AG04450 (cell line): ENCODE measurements around the gene MORC4. TPM values are rescaled to one million over a fixed set of nuclear protein-coding genes. Genes with fewer than 3 reads are reported as not detected.

Experiments
- CTCF ChIA-PET: fragments of 300-600, 350-600 bp; formaldehyde crosslinking; extraction: SDS; loops from one replicate; lab custom pipeline; 2022; ENCODE audit warnings: antibody characterized with exemption, inconsistent platforms; lab: Charles Lee
- POLR2A ChIA-PET: fragments of 350-600 bp; formaldehyde crosslinking; extraction: SDS; loops from one replicate; lab custom pipeline; 2021; ENCODE audit warnings: antibody characterized with exemption, inconsistent platforms; lab: Yijun Ruan, JAX
- DNase-seq: peaks from one replicate; pipeline ENCODE4 v3.0.0-alpha.2; 2011; ENCODE audit warnings: low read depth, low spot score
- H3K27ac ChIP-seq: one replicate; pipeline ENCODE4 v1.5.1; 2012; ENCODE audit warnings: low read depth, low read length, control low read depth
- H3K27me3 ChIP-seq: one replicate; pipeline ENCODE4 v1.6.0; 2012; ENCODE audit warnings: low read length; ENCODE audit not compliant: control insufficient read depth, insufficient read depth
- H3K4me3 ChIP-seq: 2 replicates; pipeline ENCODE4 v1.5.1; 2011; ENCODE audit warnings: mild to moderate bottlenecking, low read depth, low read length, control low read depth
- H3K9me3 ChIP-seq: 2 replicates; pipeline ENCODE4 v1.5.1; 2012; ENCODE audit warnings: low read length; ENCODE audit not compliant: control insufficient read depth, insufficient read depth
- polyA minus RNA-seq: library from RNA; depleted of rRNA, polyadenylated mRNA; stranded (reverse); fragments of >200 nt; gene quantifications from 2 replicates; pipeline ENCODE4 v1.2.3, GENCODE V29; 2011; rRNA and poly(A)+ RNA removed
- polyA plus RNA-seq: library from polyadenylated mRNA; depleted of rRNA; stranded (reverse); fragments of >200 nt; gene quantifications from 2 replicates; pipeline ENCODE4 v1.2.3, GENCODE V29; 2011; rRNA removed
- TF ChIP-seq, protein P1 (sequence below): IDR thresholded peaks from 2 replicates; pipeline ENCODE4 v1.5.1; 2011; ENCODE audit warnings: low read depth, low read length, control low read depth, inconsistent platforms

Gene MORC4
- polyA plus RNA-seq (30.3 and 36.0 TPM in 2 replicates), polyA minus RNA-seq (19.5 and 28.0 TPM in 2 replicates)

DNA sequence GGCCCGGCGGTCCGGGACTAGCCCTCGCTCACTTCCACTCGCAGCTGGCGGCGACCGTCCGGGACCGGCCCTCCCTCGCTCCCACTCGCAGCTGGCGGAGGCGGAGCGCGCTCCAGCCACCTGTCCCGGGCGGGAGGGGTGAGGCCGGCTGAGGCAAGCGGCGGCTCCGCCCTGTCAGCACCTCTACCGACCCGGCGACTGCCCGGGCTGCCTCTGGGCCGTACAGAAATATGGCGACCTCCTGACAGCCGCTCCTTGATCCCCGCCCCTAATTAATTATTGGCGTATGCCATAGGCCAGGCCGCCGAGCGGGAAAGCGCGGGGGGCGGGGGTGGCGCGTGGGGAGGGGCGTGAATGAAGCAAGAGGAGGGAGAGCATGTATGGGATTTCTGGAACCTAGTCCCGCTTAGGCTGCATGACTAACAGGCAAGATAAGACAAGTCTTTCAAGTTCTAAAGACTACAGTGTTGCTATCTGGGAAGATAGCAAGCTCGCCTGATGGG, at the start of gene MORC4:
MORC4 (minus strand) TSS at position 200 of the 503 bp plus-strand sequence. CDS start 243 bp downstream, outside the sequence.
- H3K9me3 ChIP-seq, result no peaks in the 10 kb centered on the region
- POLR2A ChIA-PET, result no interaction called here
- CTCF ChIA-PET, result interaction anchor here (0.6 to 1.0 kb wide), 3 partner anchors 37 to 587 kb away, joined by 3 to 4 read pairs (median 4); no protein-coding TSS in a partner anchor
- DNase-seq, result peak; percentile 27
- TF ChIP-seq, protein P1, sequence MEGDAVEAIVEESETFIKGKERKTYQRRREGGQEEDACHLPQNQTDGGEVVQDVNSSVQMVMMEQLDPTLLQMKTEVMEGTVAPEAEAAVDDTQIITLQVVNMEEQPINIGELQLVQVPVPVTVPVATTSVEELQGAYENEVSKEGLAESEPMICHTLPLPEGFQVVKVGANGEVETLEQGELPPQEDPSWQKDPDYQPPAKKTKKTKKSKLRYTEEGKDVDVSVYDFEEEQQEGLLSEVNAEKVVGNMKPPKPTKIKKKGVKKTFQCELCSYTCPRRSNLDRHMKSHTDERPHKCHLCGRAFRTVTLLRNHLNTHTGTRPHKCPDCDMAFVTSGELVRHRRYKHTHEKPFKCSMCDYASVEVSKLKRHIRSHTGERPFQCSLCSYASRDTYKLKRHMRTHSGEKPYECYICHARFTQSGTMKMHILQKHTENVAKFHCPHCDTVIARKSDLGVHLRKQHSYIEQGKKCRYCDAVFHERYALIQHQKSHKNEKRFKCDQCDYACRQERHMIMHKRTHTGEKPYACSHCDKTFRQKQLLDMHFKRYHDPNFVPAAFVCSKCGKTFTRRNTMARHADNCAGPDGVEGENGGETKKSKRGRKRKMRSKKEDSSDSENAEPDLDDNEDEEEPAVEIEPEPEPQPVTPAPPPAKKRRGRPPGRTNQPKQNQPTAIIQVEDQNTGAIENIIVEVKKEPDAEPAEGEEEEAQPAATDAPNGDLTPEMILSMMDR, result no peak
- H3K27me3 ChIP-seq, result peaks cover 6% of the 10 kb centered on the region
- H3K4me3 ChIP-seq, result peak within 1 kb of the TSS; percentile 67
- peak within 1 kb of the TSS; percentile 52 for H3K27ac ChIP-seq

DNA sequence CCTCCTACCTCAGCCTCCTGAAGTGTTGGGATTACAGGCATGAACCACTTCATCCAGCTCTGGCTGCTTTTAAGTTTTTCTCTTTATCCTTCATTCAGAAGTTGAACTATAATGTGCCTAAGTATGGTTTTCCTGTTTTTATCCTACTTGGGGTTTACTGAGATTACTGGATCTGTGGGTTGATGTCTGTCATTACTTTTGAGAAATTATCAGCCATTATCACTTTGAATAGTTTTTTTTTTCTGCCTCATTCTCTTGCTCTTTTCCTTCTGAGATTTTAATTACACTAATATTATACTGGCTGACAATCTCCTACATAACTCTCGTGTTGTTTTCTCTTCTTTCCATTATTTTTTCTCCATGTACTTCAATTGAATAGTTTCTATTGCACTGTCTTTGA, 47.6 kb upstream of the MORC4 start:
- ChIA-PET CTCF (no interaction called here), POLR2A (no interaction called here)
- no peaks in the 10 kb centered on the region for H3K27me3 ChIP-seq
- TF ChIP-seq, protein P1, result no peak
- no peak for DNase-seq
- no peak overlapping the region for H3K27ac ChIP-seq
- H3K9me3 ChIP-seq, result no peaks in the 10 kb centered on the region
- H3K4me3 ChIP-seq, result no peak overlapping the region

GRCh38 chrX:107029752-107030151, 29.7 kb upstream of the MORC4 start:
- H3K9me3 ChIP-seq, result no peaks in the 10 kb centered on the region
- H3K27me3 ChIP-seq, result no peaks in the 10 kb centered on the region
- ChIA-PET CTCF (no interaction called here), POLR2A (no interaction called here)
- TF ChIP-seq, protein P1, result no peak
- DNase-seq, result no peak
- no peak overlapping the region for H3K4me3 ChIP-seq
- no peak overlapping the region for H3K27ac ChIP-seq

DNA sequence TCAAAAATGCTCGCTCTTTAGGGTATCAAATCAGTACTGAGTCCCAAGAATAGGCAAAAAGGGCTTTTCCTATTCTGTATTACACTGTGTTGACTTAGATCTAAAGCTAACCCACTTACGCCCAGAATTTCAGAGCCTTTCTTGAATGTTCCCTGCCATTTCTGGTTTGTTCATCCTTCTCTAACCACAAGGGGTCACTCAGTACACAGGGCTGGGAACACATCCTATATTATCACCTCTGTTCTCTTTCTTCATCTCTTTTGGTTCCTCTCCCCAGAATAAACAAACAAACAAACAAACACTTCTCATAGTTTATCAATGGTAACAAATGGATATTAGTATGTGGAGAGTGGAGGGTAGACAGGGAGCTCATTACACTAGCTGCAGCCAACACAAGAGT, 25.5 kb upstream of the MORC4 start:
- CTCF ChIA-PET, result interaction anchor here (0.6 to 2.5 kb wide), 6 partner anchors 10 to 749 kb away, joined by 3 to 7 read pairs (median 3); no protein-coding TSS in a partner anchor

DNA sequence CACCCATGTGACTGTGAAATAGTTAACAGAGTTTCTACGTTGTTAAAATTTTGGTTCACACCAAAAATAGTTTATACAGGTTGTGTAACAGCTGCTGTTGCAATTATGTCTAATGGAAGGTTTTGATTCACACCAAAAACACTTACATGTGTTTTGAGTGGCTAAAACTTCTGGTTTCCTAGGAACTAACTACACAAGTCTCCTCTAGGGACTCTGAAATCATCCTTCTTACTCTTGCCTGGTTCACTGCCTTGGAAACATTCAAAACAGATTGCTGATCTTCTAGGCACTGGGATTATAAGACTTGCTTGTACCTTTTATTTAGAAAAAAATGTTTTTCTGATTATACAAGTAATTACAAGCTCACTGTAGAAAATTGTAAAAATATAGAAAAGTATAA, 14.9 kb upstream of the MORC4 start:
- POLR2A ChIA-PET, result no interaction called here
- Histone ChIP-seq H3K4me3 (no peak overlapping the region), H3K9me3 (no peaks in the 10 kb centered on the region), H3K27me3 (no peaks in the 10 kb centered on the region), H3K27ac (no peak overlapping the region)
- CTCF ChIA-PET, result interaction anchor here (1.4 kb wide), 1 partner anchor 11 kb away, joined by 7 read pairs; no protein-coding TSS in a partner anchor
- DNase-seq, result no peak
- TF ChIP-seq, protein P1, result no peak

More for the DNA sequence above, 25.5 kb upstream of the MORC4 start:
- no peak overlapping the region for H3K4me3 ChIP-seq
- H3K27me3 ChIP-seq, result no peaks in the 10 kb centered on the region
- no peak for DNase-seq
- H3K9me3 ChIP-seq, result no peaks in the 10 kb centered on the region
- H3K27ac ChIP-seq, result no peak overlapping the region
- POLR2A ChIA-PET, result no interaction called here
- TF ChIP-seq, protein P1, result peak; percentile 67
